Muscle layer of colon (tissue), 2 donors: ENCODE results near the gene IQCE.
A peak's percentile ranks its signal among the peaks of the same experiment; 100 is the strongest.

ENCODE experiments used
- H3K27ac ChIP-seq: one replicate; pipeline ENCODE4 v1.7.0; 2013; ENCODE audit warnings: low read depth, mild to moderate bottlenecking, low read length, moderate library complexity
- H3K27me3 ChIP-seq, 2 donors: one replicate each; pipeline ENCODE4 v1.7.0; 2013; ENCODE audit warnings: low read length in 2 of 2, mild to moderate bottlenecking in 2 of 2; ENCODE audit not compliant: insufficient read depth in 2 of 2, control insufficient read depth in 1 of 2
- H3K36me3 ChIP-seq: one replicate; pipeline ENCODE4 v1.7.0; 2013; ENCODE audit warnings: mild to moderate bottlenecking, low read length; ENCODE audit not compliant: insufficient read depth
- H3K4me1 ChIP-seq: one replicate; pipeline ENCODE4 v1.7.0; 2013; ENCODE audit warnings: mild to moderate bottlenecking, low read length; ENCODE audit not compliant: insufficient read depth
- H3K4me3 ChIP-seq, 2 donors: one replicate each; pipeline ENCODE4 v1.7.0; 2013; ENCODE audit warnings: low read length in 2 of 2, low read depth in 1 of 2, mild to moderate bottlenecking in 1 of 2, moderate library complexity in 1 of 2
- H3K9ac ChIP-seq: one replicate; pipeline ENCODE4 v1.7.0; 2013; ENCODE audit warnings: low read length
- H3K9me3 ChIP-seq: one replicate; pipeline ENCODE4 v1.7.0; 2013; ENCODE audit warnings: mild to moderate bottlenecking, low read length
- donor health status: abdominal sarcoma.
- donor health status: Adenocarcinoma of cecum.

IQCE gene

DNA sequence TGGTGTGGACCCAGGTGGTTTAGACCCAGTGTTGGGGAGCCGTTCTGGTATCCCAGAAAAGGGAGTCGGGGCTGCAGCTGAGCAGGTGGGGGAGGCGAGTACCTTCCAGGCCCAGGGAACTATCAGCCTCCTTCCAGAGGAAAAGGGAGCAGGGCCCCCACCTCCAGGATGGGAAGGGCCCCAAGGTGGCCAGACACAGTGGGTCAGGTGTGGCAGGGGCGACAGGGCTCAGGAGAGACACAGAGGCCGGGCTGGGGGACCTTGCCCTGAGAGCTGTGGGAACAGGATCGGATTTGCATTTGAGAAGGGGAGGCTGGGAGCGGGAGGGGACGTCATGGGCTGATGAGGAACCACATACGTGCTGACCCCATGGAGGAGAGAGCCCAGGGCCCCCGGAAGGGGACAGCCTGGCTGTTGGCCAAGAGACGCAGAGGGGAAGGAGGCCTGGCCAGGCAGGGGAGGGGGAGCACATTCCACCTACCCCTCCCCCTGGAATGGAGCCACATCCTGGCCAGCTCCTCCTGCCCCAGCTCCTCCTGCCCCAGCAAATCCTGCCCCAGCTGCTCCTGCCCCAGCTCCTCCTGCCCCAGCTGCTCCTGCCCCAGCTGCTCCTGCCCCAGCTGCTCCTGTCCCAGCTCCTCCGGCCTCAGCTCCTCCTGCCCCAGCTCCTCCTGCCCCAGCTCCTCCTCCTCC lies 63.3 kb downstream of the IQCE start:
- Histone ChIP-seq H3K4me1 (peaks cover 24% of the 10 kb centered on the region), H3K9me3 (no peaks in the 10 kb centered on the region), H3K27me3 (no peaks in the 10 kb centered on the region), H3K36me3 (no peaks in the 10 kb centered on the region), H3K9ac (no peak overlapping the region), H3K27ac (no peak overlapping the region), H3K4me3 (no peak overlapping the region)

DNA sequence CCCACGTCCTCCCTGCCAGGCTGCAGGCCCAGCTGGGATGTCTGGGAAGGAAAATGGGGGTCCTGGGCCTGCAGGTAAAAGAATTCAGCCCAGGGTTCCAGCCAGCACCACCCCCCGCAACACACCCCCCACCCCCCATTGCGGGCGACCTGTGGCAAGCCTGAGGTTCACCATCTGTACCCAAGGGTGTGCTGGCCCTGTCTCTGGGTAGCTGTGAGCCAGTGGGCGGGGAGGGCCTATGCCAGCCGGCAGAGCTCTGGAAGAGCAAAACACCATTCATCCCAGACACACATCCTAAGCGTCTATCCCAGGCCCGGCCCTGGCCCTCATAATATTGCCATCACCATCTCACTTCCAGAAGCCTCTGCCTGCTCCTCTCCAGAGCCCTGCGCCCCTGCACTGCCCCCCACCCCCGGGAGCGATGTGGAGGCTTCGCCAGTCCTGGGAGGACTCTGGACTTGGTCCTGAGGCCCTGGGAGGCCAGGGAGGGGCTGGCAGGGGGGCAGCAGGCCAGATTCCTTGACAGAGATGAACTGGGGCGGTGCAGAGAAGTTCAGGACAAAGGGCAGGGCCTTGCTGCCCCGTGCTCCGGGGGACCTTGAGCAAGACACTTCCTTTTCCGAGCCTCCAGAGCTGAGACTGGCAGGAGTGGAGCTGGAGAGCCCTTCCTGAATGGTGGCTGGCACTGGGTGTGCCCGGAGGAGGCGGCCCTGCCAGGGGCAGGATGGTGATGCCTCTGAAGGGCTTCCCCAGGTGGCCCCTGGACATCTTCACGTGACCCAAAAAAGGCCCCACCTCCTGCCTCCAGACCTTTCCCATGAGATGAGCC lies 64.3 kb downstream of the IQCE start:
- no peaks in the 10 kb centered on the region for H3K9me3 ChIP-seq
- H3K4me1 ChIP-seq: peaks cover 16% of the 10 kb centered on the region
- H3K36me3 ChIP-seq: no peaks in the 10 kb centered on the region
- no peak overlapping the region for H3K27ac ChIP-seq
- no peaks in the 10 kb centered on the region for H3K27me3 ChIP-seq
- no peak overlapping the region for H3K9ac ChIP-seq
- no peak overlapping the region for H3K4me3 ChIP-seq

DNA sequence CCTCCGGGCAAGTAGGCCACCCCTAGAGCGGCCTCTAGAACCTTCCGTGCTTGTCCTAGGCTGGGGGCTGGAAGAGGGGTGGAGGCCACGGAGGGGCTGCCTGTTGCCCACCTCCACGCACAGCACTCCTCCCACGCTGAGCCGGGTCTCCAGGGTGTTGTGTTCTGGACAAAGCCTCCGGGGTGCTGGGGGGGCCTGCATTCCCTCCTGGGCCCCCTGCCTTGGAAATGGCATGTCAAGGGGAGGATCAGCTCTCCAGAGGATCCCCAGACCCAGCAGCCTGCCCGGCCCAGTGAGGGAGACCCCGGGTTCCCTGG lies 64.9 kb downstream of the IQCE start:
- Histone ChIP-seq H3K36me3 (no peaks in the 10 kb centered on the region), H3K9me3 (no peaks in the 10 kb centered on the region), H3K27ac (no peak overlapping the region), H3K4me1 (peaks cover 14% of the 10 kb centered on the region), H3K9ac (no peak overlapping the region), H3K27me3 (no peaks in the 10 kb centered on the region), H3K4me3 (no peak overlapping the region)

DNA sequence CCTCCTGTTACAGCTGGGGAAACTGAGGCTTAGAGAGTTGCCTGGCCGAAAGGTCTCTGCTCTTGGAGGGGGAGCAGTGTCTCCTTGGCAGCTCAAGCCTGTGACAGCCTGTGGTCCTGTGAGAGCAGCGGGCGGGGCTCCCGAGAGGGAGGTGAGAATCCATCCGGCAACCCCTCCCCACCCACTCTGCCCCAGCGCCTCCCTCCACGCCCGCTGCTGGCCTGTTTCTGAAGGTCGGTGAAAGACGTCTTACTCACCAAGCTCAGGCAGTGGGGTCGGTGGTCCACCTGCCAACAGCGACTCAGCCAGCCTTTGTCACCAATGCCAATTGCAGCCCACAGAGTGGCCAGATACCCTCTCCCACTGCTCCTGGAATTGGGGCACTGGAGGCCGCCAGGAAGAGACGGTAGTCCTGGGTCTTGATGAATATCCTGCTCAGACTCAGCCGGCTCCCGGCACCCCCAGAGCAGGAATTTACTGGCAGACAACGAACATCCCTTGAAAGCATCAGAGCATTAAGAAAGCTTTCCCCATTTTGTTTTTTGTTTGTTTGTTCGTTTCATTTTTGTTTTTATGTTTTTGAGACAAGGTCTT lies 65.6 kb downstream of the IQCE start:
- H3K36me3 ChIP-seq: no peaks in the 10 kb centered on the region
- H3K27me3 ChIP-seq: no peaks in the 10 kb centered on the region
- no peak overlapping the region for H3K9ac ChIP-seq
- peaks cover 14% of the 10 kb centered on the region for H3K4me1 ChIP-seq
- no peaks in the 10 kb centered on the region for H3K9me3 ChIP-seq
- no peak overlapping the region for H3K27ac ChIP-seq
- no peak overlapping the region for H3K4me3 ChIP-seq

DNA sequence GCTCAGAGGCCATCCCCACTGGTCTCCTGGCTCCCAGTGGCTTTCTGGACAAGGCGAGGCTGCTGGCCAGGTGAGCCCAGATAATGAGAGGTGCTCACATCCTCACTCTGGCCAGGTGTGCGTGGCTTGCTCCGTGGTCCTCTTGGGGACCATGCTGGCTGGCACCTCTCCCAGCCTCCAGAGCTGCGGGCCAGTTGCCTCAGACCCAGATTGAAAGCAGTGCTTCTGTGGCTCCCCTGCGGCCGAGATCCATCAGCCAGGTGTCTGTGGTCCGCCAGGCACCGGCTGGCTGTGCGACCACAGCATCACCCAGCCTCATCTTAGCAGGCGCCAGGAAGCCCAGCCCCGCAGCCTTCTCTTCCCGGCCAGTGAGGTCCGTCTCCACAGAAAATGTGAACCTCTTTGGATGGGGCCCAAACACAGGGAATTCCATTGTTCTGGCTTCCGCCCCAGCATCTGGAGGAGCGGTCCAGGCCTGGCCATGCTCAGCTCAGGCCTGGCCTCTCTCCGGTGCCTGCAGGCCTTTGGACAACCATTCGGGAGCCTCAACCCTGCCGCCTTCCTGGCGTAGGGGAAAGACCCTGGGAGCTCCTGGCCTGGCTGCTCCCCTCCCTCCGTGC lies 67.8 kb downstream of the IQCE start:
- H3K4me3 ChIP-seq: peak overlapping the region in 1 of 2 donors; percentile 13
- H3K9ac ChIP-seq: peak overlapping the region; percentile 1
- peak overlapping the region; percentile 63 for H3K27ac ChIP-seq

DNA sequence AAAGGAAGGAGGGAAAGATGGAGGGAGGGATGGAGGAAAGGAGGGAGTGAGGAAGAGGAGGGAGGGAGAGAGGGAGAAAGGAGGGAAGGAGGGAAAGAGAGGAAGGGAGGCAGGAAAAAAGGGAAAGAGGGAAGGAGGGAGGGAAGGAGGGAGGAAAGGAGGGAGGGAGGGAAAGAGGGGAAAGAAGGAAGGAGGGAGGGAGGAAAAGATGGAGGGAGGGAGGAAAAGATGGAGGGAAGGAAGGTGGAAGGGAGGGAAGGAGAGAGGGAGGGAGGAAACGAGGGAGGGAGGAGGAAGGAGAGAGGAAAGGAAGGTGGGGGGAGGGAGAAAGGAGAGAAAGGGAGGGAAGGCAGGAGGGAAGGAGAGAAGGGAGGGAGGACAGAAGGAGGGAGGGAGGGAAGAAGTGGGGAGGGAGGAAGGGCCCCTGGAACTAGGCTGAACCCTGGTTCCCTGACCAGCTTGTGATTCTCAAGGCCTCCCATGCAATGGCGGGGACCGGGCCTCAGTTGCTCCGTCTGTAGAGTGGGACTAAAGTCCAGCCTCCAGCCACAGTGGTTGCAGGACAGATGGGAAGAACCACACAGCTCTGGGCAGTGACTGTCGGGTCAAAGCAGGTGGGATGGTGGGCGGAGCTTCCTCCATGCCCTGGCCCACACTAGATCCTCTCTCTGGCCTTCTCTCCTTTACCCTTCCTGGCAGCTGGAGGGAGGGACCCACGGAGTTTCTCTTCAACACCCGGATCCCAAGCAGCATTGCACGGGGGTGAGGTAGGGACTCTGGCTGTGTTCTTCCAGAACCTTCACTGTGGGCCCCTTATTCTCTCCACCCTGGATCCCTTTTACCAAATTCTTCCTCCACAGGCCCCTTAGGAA lies 68.7 kb downstream of the IQCE start:
- peak overlapping the region; percentile 1 for H3K9ac ChIP-seq

More for the DNA sequence above, 67.8 kb downstream of the IQCE start:
- no peaks in the 10 kb centered on the region for H3K36me3 ChIP-seq
- H3K4me1 ChIP-seq: peaks cover 14% of the 10 kb centered on the region
- no peaks in the 10 kb centered on the region for H3K27me3 ChIP-seq
- no peaks in the 10 kb centered on the region for H3K9me3 ChIP-seq

DNA sequence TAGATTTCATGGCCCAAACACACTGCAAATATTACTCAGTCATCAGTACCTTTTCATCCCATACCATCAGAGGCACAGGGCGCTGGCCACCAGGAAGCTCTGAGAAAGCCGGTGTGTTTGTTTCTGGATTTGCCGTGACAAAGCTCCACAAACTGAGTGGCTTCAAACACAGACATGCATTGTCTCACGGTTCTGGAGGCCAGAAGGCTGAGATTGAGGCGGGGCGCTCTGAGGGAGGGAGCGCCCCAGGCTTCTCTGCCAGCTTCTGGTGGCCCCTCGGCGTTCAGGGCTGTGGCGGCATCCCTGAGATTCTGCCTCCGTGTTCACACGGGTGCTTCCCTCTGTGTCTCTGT lies 69.3 kb downstream of the IQCE start:
- H3K9me3 ChIP-seq: no peaks in the 10 kb centered on the region
- no peaks in the 10 kb centered on the region for H3K27me3 ChIP-seq
- peaks cover 13% of the 10 kb centered on the region for H3K4me1 ChIP-seq
- H3K27ac ChIP-seq: no peak overlapping the region
- H3K4me3 ChIP-seq: no peak overlapping the region
- no peaks in the 10 kb centered on the region for H3K36me3 ChIP-seq
- no peak overlapping the region for H3K9ac ChIP-seq

More for the DNA sequence above, 68.7 kb downstream of the IQCE start:
- Histone ChIP-seq H3K36me3 (no peaks in the 10 kb centered on the region), H3K9me3 (no peaks in the 10 kb centered on the region), H3K4me3 (no peak overlapping the region), H3K27ac (peak overlapping the region; percentile 63), H3K4me1 (peaks cover 11% of the 10 kb centered on the region), H3K27me3 (no peaks in the 10 kb centered on the region)

DNA sequence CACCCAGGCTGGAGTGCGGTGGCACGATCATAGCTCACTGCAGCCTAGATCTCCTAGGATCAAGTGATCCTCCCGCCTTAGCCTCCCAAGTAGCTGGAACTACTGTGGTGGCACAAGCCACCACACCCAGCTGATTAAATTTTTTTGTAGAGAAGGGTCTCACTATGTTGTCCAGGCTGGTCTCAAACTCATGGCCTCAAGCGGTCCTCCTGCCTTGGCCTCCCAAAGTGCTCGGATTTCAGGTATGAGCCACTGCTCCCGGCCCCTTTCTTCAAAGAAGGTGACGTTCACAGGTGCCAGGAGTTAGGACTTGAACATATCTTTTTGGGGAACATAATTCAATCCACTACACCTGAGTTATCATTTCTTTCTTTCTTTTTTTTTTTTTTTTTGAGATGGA lies 70.1 kb downstream of the IQCE start:
- H3K27me3 ChIP-seq: no peaks in the 10 kb centered on the region
- H3K4me1 ChIP-seq: peaks cover 21% of the 10 kb centered on the region
- H3K9me3 ChIP-seq: no peaks in the 10 kb centered on the region
- no peaks in the 10 kb centered on the region for H3K36me3 ChIP-seq
- no peak overlapping the region for H3K4me3 ChIP-seq
- H3K27ac ChIP-seq: no peak overlapping the region
- H3K9ac ChIP-seq: no peak overlapping the region

DNA sequence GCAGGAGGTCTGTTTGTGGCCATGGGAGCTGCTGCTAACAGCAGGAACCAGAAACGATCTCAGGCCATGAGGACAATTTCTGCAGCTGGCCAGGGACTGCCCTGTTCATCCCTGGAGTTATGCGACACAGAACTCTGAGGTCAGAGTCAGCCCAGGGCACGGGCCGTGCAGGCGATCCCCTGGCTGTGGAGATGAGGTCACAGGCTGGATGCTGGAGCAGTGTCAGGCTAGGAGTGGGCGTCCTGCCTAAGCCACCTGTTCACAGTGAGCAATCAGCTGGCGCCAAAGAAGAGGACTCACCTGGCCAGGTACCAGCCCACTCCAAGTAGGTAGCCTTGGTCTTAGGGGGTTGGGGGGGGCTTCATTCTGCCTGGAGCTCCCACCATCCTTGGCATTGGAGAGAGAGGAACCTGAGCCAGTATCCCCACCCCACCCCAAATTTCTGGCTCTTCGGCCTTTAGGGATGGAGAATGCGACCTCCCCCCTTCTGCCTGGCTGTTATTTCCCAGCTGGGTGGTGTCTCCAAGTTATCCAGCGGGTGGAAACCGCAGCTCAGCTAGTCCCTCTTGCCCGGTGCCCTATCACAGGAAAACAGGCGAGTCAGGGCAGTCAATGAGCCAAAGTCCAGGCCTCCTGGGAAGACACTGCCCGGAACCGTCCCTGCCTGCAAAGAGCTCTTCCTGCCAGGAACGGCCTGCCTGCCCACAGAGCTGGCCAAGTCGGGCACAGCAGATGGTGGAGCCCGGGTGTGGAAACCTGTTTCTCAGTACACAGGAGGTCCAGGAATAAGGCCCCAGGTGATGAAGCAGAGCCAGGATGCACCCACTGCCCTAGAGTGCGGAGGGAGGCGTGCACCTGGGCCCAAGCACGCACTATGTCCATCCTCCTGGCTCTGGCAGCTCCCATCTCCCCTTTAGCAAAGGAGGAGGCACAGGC lies 71.2 kb downstream of the IQCE start:
- Histone ChIP-seq H3K27me3 (no peaks in the 10 kb centered on the region), H3K4me3 (no peak overlapping the region), H3K36me3 (no peaks in the 10 kb centered on the region), H3K27ac (no peak overlapping the region), H3K9ac (no peak overlapping the region), H3K4me1 (peaks cover 28% of the 10 kb centered on the region), H3K9me3 (no peaks in the 10 kb centered on the region)

DNA sequence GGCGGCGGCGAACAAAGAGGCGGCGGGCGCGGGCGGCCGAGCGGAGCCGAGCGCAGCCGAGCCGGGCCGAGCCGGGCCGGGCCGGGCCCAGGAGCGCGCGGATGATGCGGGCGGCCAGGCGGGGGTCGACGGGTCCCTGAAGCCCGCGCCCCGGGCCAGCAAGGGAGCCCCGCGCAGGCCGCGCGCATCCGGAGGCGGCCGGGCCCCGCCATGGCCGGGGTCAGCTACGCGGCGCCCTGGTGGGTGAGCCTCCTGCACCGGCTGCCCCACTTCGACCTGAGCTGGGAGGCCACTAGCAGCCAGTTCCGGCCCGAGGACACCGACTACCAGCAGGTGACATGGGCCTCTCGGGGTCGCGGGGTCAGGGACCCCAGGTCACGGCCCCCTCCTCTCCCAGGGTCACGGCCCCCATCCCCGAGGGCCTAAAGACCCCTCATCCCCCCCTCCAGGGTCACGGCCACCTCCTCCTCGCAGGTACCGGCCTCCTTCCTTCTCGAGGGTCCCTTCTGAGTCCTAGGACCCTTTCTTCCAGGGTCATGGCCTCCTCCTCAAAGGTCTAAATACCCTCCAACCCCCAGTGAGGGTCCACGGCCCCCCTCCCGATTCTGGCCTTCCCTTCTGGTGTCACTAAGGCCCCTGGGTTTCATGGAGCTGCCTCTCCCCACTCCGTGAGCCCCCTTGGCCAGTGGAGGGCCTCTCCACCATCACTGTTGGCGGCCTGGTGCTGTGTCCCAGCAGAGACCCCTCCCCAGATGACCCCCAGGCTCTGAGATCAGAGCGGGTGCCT lies 73.4 kb downstream of the IQCE start, which contains the start of gene TTYH3:
TTYH3 (plus strand) TSS at position 41 of the 787 bp plus-strand sequence; CDS start at position 211, 170 bp downstream.
- Histone ChIP-seq H3K27me3 (no peaks in the 10 kb centered on the region), H3K4me1 (peaks cover 41% of the 10 kb centered on the region), H3K9me3 (no peaks in the 10 kb centered on the region), H3K4me3 (peak within 1 kb of the TSS; percentile 75 to 84), H3K27ac (peak within 1 kb of the TSS; percentile 89), H3K9ac (peak within 1 kb of the TSS; percentile 54), H3K36me3 (no peaks in the 10 kb centered on the region)
